Endothelial cell of hepatic sinusoid (primary cell): ENCODE results near the gene IRAK1.
"Not testable (repeated sequence)": the region's sequence is repeated elsewhere in the genome, so short reads cannot be mapped to it uniquely, and the experiment has no call there.

Experiments used
- in situ Hi-C: cut with HindIII; loops from 2 replicates; pipeline ENCODE4 v1.10.0; 2017; ENCODE audit warnings: low sequenced_read_pairs

IRAK1 gene

DNA sequence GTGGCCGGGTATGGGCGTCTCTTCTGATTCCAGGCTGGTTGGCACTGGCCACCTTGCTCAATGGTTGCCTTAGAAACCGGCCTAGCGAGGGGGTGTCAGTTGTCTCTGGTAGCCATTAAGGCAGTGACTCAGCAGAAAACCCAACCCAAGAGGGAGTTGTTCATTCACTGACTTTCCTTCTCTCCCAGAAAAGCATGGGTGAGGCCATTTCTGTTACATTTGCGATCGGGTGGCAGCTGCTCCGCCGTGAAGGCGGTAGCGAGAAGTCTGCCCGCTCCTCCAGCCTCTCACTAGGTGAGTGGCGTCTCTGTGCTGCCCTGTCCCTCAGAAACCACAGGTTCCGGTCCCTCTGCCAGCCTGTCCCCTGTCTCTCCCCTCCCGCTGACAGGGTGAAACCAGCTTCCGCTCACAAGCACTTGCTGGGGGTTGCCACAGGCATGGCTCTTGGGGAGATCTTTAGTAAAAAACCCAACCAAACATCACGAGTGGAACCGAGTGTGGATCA, 17.4 kb downstream of the IRAK1 start:
- in situ Hi-C loops, result no loop called here

DNA sequence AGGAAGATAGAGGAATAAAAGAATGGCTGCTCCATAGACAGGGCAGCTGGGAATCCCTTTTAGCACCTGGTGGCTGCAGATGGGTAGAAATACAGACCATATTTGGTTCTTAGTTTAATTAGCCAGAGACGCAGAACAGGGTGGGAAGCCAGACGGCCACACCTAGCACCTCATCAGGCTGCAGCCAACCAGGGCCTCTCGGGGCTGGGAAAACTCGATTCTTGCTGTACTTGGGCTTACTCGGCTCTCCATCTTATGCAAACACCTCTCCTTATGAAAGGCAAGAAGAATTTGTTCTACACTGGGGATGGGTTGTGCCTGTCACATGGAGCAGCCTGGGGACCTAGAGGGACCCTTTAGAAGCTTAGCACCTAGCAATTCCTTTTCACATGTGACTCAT, 19.7 kb downstream of the IRAK1 start:
- in situ Hi-C loops, result no loop called here

DNA sequence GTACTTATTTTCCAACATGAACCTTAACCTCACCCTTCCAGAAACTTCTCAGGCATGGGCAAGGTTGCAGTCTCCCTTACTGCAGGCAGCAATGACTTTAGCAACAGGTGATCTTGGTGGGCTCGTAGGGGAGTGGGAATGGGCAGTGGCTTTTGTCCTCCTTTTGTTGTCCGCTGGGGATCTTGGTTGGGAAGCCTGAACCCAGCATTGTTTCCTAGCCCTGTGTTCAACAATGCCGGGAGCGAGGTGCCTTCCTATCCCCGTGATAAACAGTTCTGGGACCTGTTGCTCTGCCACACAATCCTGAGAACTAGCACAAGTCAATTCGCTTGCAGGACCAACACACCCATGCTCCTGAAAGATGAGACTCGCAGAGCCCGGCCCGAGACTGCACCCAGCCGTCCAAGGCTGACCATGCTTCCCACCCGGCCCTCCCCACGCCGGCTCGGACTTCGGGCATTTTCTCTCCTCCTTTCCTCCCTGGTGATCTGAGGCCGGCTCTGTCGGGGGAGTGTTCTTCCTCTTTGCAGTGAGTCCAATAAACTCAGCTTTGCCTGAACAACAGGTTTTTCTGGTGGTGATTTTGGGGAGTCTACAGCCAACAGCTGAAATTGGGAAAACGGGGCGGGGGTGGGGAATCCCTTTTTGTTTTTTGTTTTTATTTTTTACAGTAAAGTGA, 20.2 kb downstream of the IRAK1 start:
- in situ Hi-C loops, result no loop called here

DNA sequence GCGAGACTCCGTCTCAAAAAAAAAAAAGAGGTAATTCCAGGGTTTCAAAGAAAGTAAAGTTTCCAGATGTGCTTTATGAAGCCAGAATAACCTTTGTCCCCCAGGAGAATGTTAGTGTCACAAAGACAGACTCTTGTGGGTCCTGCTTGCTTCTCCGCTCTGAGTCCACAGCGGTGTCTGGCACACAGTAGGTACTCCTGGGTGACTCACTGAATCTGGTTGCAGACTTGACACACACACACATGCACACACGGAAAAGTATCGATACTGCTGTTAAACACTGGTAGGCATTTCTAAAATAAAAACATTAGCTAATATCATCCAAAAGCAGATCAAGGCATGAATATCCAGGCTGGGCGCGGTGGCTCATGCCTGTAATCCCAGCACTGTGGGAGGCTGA, 24.2 kb downstream of the IRAK1 start:
- in situ Hi-C loops, result no loop called here

DNA sequence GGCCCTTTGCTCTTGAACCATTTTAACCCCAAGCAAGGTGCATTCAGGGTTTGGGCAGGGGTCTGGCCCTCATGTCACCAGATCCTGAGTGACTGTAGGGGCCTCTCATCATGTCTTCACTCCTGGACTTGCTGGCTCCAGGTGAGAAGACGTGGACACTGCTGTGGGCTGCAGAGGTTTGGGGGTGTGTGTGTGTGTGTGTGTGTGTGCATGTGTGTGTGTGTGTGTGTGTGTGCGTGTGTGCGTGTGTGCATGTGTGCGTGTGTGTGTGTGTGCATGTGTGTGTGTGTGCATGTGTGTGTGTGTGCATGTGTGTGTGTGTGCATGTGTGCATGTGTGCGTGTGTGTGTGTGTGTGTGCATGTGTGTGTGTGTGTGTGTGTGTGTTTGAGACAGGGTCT, 25.3 kb downstream of the IRAK1 start:
- in situ Hi-C loops, result not testable (repeated sequence)

DNA sequence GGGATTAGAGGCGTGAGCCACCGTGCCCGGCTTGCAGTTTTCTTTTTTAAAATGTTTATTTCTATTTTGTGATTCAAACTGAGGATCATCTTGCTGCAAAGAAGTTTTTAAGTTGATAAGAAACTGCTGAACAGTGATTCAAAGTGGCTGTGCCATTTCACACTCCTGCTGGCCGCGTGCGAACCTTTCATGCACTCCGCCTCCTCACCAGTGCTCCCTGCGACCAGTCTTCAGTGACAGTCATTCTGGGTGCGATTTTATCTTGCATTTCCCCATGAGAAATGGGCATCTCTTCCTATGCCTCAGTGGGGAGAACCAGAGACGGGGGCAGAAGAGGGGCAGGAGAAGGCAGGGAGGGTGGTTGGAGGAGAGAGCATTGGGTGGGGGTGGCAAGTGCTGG, 25.7 kb downstream of the IRAK1 start:
- in situ Hi-C loops, result no loop called here

DNA sequence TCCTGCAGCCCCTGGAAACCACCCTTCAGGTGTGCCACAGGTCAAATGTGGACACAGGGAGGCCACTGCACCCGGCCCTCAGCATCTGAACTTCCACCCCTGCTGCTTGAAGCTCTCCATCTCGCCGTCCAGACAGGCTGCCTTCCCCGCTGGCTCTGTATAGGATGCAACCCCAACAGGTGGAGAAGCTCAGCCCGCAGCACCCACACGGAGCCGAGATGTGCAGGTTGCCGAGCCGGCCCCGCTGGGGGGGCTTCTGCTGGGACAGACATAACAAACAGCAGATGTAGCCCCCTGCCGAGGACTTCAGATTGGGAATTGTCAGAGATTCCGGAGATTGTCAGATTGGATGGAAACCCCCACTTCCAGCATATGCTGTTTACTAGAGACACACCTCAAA, 26.6 kb downstream of the IRAK1 start:
- in situ Hi-C loops, result no loop called here

DNA sequence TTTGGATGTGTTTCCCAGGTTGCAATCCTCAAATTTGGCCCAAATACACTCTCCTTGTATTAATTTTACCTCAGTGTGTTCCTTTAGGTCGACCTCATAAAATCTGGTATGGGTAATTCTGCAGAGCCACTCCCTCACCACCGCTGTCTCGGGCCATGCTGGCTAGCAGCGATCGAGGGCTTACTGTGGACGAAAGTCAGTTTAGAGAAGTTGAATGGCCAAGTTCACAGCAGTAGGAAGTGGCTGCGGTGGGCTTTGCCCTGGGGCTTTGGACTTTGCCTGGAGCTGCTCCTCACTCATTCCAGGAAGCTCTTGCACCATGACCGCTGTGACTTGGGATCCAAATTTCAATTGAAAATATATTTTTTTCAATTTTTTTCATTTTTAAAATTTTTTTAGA, 27.5 kb downstream of the IRAK1 start:
- in situ Hi-C loops, result no loop called here

DNA sequence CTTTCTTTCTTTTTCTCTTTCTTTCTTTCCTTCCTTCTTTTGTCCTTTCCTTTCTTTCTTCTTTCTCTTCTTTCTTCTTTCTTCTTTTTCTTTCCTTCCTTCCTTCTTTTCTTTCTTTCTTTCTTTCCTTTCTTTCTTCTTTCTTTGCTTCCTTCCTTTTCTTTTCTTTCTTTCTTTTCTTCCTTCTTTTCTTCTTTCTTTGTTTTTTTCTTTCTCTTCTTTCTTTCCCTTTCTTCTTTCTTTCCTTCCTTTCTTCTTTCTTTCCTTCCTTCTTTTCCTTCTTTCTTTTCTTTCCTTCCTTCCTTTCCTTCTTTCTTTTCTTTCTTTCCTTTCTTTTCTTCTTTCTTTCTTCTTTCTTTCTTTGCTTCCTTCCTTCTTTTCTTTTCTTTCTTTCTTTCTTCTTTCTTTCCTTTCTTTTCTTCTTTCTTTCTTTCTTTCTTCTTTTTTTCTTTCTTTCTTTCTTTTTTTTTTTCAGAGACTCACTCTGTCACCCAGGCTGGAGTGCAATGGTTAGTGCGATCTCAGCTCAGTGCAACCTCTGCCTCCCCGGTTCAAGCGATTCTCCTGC, 28.6 kb downstream of the IRAK1 start:
- in situ Hi-C loops, result no loop called here

DNA sequence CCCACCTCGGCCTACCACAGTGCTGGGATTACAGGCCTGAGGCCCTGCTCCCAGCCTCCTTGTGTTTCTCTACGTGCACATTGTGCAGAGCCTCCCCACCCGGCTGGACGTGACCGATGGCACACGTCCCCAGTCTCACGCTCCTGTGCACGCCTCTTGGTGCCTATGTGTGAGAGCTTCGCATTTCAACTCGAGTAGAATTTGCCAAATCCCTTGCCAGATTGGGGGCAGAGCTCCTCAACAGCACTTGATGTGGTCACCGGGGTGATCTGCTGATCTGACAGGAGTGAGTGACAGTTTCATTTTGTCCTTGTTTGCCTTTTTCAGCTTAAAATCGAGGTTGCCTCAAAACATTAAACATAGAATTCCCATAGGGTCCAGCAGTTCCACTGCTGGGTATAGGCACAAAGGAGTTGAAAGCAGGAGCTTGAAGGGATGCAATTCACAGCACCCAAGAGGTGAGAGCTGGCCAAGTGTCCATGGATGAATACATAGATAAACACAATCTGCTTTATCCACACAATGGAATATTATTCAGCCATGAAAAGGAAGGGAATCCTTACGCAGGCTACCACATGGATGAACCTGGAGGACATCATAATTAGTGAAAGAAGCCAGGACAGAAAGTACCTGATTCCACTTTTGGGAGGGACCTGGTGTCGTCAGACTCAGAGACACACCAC, 29.6 kb downstream of the IRAK1 start:
- in situ Hi-C loops, result no loop called here

DNA sequence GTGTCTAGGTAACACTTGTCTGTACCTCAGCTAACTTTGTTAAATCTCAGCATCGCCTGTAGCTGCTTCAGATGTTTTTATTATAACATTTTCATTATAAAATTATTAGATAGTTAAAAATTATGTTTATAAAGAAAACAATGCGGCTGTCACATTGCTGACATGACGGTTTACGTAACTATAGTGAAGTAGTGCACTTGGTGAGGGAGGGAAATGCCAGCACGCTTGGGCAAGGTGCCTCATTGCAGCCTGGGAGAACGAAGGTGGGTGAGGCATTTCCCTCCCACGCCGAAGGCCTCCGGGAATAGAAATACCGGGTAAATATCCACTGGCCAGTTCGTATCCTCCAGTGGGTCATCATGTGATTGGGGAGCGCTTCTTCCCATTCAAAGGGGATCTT, 31.2 kb downstream of the IRAK1 start:
- in situ Hi-C loops, result no loop called here

DNA sequence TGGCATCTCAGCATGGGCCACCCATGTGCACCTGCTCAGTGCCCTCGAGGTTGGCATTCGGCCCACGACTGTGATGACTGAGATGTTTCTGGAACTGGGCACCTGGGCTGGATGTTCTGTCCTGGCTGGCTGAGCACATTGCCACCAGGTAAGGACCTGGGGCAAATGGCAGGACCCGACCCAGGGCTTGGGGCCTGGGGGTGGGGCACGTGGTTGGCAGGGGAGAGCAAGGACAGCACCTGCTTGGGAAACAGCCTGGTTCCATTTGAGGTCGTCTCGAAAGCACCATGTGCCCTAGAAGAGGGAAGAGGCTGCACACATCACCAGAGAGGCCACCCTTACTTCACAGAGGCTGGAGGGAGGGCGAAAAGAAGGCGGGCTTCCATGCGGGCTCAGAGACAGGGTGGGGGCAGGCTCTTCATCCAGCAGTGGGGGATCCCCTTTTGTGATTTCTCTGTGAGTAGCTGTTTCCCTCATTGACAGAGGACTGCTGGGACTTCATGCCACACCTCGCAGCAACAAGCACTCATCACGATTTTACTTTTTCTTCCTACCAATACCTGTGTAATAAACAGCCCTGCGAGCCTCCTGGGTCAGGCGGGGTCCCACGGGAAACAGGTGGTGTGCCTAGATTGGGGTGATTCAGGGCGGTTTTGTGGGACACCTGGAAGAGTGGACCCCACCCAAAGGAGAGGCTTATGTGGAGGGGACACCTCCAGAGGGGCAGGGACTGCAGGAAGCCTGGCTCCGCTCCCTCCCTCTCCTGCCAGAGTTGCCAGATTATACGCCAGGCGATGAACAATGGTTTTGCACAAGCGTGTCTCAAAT, 35.1 kb downstream of the IRAK1 start:
- in situ Hi-C loops, result no loop called here

DNA sequence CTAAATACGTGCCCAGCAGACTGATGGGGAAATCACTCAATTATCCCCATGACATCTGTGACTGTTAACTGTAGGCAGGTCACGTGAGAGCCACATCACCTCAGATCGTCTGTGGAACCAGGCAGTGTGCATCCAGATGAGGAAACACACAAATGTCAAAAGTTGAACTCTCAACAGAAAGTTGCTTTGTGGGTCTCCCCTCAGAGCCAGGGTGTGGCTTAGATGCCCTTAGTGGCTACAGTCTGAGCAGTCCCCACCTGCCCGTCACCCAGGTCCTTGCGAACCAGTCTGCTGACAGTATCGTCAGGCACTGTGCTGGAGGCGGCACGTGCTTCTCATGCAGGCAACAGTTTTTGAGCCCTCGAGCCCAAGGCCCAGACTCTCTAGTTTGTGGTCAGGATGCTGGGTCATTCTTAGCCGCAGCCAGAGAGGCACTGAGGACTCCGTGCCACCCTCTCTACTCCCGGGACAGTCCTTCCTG, 36.3 kb downstream of the IRAK1 start:
- in situ Hi-C loops, result no loop called here

DNA sequence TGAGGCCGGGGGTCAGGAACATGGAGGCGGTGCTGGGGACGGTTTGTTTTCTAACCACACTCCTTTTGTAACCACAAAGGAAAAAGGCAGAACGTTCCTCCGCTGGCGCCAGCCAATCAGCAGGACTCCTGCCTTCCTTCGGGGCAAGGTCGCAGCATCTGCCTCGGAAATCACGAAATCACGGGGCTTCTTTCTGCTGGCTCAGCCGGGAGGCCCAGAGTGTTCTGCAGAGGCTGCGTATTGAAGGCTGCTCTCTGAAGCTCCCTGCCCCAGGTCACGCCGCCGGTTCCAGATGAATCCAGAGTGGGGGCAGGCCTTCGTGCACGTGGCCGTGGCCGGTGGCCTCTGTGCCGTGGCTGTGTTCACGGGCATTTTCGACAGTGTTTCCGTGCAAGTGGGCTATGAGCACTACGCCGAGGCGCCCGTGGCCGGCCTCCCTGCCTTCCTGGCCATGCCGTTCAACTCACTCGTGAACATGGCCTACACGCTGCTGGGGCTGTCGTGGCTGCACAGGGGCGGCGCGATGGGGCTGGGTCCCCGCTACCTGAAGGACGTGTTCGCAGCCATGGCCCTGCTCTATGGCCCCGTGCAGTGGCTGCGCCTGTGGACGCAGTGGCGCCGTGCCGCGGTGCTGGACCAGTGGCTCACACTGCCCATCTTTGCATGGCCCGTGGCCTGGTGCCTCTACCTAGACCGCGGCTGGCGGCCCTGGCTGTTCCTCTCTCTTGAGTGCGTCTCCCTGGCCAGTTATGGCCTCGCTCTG, 37.8 kb downstream of the IRAK1 start:
- in situ Hi-C loops, result no loop called here

DNA sequence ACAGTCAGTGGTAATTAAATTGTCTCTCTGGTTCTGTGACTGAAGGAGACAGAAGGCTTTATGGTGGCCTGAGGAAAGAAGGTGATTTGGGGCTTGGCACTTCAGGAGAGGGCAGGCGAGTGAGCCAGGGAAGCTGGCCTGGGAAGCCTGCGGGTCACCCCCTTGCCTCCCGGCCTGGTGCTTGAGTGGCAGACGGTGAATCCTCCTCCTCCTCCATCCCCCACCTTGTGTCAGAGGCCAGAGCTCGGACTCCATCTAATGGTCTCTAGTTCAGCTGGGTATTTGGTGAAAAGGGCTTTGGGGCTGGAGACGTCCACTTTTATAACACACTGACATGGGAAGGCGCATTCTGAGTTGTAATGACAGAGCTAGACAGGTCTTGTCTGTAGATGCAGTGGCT, 38.5 kb downstream of the IRAK1 start:
- in situ Hi-C loops, result no loop called here

DNA sequence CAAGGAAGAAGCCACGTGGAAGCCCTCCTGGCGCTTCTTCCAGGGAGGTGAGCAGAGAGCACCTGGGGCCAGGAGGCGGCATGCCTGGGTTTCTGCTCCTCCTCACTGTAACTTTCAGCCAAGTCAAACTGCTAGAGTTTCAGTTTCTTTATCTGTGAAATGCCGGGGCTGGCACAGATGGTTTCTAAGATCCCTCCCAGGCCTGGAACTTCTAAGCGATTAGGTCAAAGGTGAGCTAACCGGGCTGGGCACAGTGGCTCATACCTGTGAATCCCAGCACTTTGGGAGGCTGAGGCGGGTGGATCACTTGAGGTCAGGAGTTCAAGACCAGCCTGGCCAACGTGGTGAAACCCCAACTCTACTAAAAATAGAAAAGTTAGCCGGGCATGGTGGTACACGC, 39.3 kb downstream of the IRAK1 start:
- in situ Hi-C loops, result not testable (repeated sequence)

DNA sequence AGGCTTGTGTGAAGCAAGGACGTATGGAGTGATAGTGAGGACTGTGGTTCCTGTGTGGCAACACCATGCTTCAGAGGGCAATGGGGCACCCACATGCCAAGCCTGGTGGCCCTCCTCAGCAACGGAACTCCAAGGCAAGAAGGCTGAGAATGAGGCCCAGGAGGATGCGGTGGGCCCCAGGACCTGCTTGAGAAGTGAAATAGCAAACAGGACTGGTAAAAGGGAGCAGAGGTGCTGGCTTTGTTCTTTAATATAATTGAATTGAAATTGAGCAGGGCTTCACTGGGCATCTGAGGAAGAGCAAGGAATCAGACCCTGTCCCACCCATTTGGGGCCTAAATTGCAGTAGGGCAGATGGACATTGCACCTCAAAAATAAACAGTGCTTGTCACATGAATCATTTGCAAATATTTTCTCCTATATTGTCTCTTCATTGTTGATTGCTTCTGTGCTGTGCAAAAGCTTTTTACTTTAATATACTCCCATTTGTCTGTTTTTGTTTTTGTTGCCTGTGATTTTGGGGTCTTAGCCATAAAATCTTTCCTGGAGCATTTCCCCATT, 44.9 kb downstream of the IRAK1 start:
- in situ Hi-C loops, result no loop called here

DNA sequence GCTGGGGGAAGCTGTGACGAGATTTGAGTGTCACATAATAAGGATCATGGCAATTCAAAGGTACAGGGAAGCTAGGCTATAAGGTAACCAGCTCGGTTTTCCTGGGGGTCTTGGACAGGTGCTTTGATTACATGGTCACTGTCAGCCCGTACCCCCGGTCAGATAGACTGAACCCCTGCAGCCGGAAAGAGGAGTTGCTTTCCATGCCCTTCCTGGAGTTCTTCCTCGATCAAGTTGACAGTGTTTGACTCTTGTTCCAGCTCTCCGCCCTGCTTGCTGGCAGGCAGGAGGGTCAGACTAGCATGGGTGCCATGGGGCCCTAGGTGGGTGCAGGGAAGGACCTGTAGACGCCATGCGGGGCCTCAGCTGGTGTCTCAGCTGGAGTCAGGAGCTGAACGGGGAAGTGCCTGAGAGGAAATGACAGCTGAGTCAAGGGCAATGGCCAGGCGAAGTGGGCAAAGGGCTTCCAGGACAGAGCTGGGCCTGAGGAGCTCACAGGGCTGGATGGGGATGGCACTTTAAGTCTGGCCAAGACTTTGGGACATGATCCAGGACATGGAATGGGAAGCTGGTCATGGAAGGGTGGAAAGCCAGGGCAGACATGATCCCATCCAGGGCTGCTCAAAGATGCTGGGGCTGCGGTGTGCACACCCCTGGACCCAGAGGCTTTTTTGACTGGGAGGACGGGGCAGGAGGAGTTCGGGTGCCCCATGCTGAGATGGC, 45.5 kb downstream of the IRAK1 start:
- in situ Hi-C loops, result no loop called here

DNA sequence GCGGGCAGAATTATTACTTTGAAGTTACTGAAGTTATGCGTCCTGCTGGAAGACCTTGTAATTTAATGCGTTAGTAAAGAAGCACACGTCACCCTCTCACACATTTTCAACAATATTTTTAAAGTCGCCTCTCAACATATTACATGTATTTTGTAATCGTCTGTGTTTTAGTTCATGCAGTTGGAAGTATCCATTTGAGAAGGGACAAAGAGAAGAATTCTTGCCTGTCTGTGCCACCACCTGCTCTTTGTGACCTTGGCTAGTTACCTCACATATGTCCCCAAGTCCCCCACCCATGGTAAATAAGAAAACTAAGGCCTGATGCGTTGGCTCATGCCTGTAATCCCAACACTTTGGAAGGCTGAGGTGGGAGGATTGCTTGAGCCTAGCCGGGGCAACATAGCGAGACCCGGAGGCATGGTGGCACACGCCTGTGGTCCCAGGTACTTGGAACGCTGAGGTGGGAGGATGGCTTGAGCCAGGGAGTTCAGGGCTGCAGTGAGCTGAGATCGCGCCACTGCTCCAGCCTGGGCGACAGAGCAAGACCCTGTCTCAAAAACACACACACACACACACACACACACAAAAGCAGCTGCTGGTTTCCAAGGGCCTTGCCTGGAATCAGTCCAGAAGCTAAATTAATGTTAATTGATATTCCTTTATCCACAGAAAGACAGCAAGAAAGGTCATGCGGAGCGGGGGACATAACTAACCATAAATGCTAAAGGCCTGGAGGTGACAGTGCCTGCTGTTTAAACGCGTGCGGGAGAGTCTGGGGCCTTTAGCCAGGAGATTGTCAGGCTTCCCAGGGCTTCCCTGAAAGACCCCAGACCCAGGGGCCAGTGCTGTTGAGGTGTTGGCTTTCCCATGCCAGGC, 46.3 kb downstream of the IRAK1 start:
- in situ Hi-C loops, result no loop called here
